Fibroblast of the aortic adventitia (primary cell): ENCODE results near the gene ANO6. TPM values are rescaled to one million over a fixed set of nuclear protein-coding genes. Genes with fewer than 3 reads are reported as not detected.
"Not testable (repeated sequence)": the region's sequence is repeated elsewhere in the genome, so short reads cannot be mapped to it uniquely, and the experiment has no call there.

Experiments
- DNase-seq: peaks from one replicate; pipeline ENCODE4 v3.0.0-alpha.2; 2010; ENCODE audit warnings: low read depth
- H3K4me3 ChIP-seq: 2 replicates; pipeline ENCODE4 v1.5.1; 2011; ENCODE audit warnings: low read depth, mild to moderate bottlenecking, control low read depth, low read length, moderate library complexity
- CTCF ChIP-seq: IDR thresholded peaks from 2 replicates; pipeline ENCODE4 v1.5.1; 2011; ENCODE audit warnings: mild to moderate bottlenecking, low read length, control low read depth, inconsistent platforms; ENCODE audit not compliant: insufficient read depth
- total RNA-seq: library from RNA; depleted of rRNA; stranded (reverse); fragments of >200 nt; gene quantifications from 2 replicates; pipeline ENCODE4 v1.2.3, GENCODE V29; 2012; ENCODE audit warnings: low replicate concordance

The ANO6 gene
- 39.7 and 81.2 TPM in 2 replicates for total RNA-seq

- TF ChIP-seq CTCF, result peak; percentile 30
- peak within 1 kb of the TSS; percentile 88 for H3K4me3 ChIP-seq
- DNase-seq, result peak; percentile 83
Measured at GRCh38 chr12:45215419-45216229, at the start of gene ANO6. TSS of gene ANO6 (plus strand) at chr12:45216095. CDS start at chr12:45216322, 227 bp downstream.

- TF ChIP-seq CTCF, result no peak
- H3K4me3 ChIP-seq, result no peak overlapping the region
- DNase-seq, result no peak
Measured at GRCh38 chr12:45168976-45169375, 46.9 kb upstream of the ANO6 start.

- DNase-seq, result peak; percentile 82
- no peak overlapping the region for H3K4me3 ChIP-seq
- TF ChIP-seq CTCF, result peak; percentile 95
Measured at GRCh38 chr12:45170456-45171042, 45.3 kb upstream of the ANO6 start.

GRCh38 chr12:45173293-45173692 lies 42.6 kb upstream of the ANO6 start:
- peak; percentile 15 for TF ChIP-seq CTCF
- not testable (repeated sequence) for DNase-seq, H3K4me3 ChIP-seq

- no peak for TF ChIP-seq CTCF
- no peak overlapping the region for H3K4me3 ChIP-seq
- DNase-seq, result no peak
Measured at GRCh38 chr12:45174595-45174994, 41.3 kb upstream of the ANO6 start.

GRCh38 chr12:45178771-45179170 lies 37.1 kb upstream of the ANO6 start:
- no peak for DNase-seq
- no peak overlapping the region for H3K4me3 ChIP-seq
- no peak for TF ChIP-seq CTCF

GRCh38 chr12:45182511-45182910 lies 33.4 kb upstream of the ANO6 start:
- DNase-seq, result no peak
- TF ChIP-seq CTCF, result no peak
- no peak overlapping the region for H3K4me3 ChIP-seq
